ENCODE data around the gene UBE2J1.
"Not testable (repeated sequence)": the region's sequence is repeated elsewhere in the genome, so short reads cannot be mapped to it uniquely, and the experiment has no call there.

UBE2J1 gene

GRCh38 chr6:89315249-89315885 lies 37.2 kb downstream of the UBE2J1 start, which contains the start of gene GABRR2:
Gene GABRR2 (minus strand): TSS chr6:89315299. CDS start chr6:89315165, 134 bp downstream.
- DNase-seq: no peak

- DNase-seq: no peak
These were observed 37.8 kb downstream of the UBE2J1 start for GRCh38 chr6:89314692-89315091.

- DNase-seq: no peak
These were observed 39.5 kb downstream of the UBE2J1 start for GRCh38 chr6:89313006-89313405.

- peak; percentile 85 for DNase-seq
These were observed 40.5 kb downstream of the UBE2J1 start for GRCh38 chr6:89311853-89312531.

GRCh38 chr6:89311530-89311852 lies 41.0 kb downstream of the UBE2J1 start:
- no peak for DNase-seq

GRCh38 chr6:89310929-89311328 lies 41.6 kb downstream of the UBE2J1 start:
- no peak for DNase-seq

GRCh38 chr6:89308525-89309395 lies 43.8 kb downstream of the UBE2J1 start:
- DNase-seq: no peak

GRCh38 chr6:89304517-89304916 lies 48.0 kb downstream of the UBE2J1 start:
- DNase-seq: not testable (repeated sequence)

GRCh38 chr6:89302936-89303335 lies 49.6 kb downstream of the UBE2J1 start:
- DNase-seq: no peak

- no peak for DNase-seq
These were observed 50.2 kb downstream of the UBE2J1 start for GRCh38 chr6:89302195-89302770.

- no peak for DNase-seq
These were observed 50.8 kb downstream of the UBE2J1 start for GRCh38 chr6:89301586-89302194.

- no peak for DNase-seq
These were observed 53.1 kb downstream of the UBE2J1 start for GRCh38 chr6:89299466-89299850.

- no peak for DNase-seq
These were observed 53.6 kb downstream of the UBE2J1 start for GRCh38 chr6:89298680-89299465.

GRCh38 chr6:89297695-89298351 lies 54.7 kb downstream of the UBE2J1 start:
- DNase-seq: peak; percentile 83

GRCh38 chr6:89295981-89296380 lies 56.5 kb downstream of the UBE2J1 start:
- DNase-seq: no peak

GRCh38 chr6:89295116-89295515 lies 57.4 kb downstream of the UBE2J1 start:
- not testable (repeated sequence) for DNase-seq

- DNase-seq: no peak
These were observed 61.2 kb downstream of the UBE2J1 start for GRCh38 chr6:89291256-89291819.

- no peak for DNase-seq
These were observed 61.9 kb downstream of the UBE2J1 start for GRCh38 chr6:89290401-89291155.

GRCh38 chr6:89289710-89290109 lies 62.8 kb downstream of the UBE2J1 start:
- DNase-seq: no peak

- DNase-seq: no peak
These were observed 65.0 kb downstream of the UBE2J1 start for GRCh38 chr6:89287351-89288028.

Measured in left hindlimb (tissue), 1 donor.